Measurements from ENCODE around the gene GRAP.
"Not testable (repeated sequence)": the region's sequence is repeated elsewhere in the genome, so short reads cannot be mapped to it uniquely, and the experiment has no call there.

GRCh38 chr17:19032377-19032988 lies 14.3 kb downstream of the GRAP start:
- TF ChIP-seq CTCF (conservative IDR thresholded peaks at IDR 0.05; ENCODE audit: low read depth, low read length); EZH2 (IDR thresholded peaks at IDR 0.05; ENCODE audit: borderline replicate concordance, low read depth, low read length, poor library complexity, severe bottlenecking): not testable (repeated sequence)
